ENCODE measurements around the gene DCX.

DNA sequence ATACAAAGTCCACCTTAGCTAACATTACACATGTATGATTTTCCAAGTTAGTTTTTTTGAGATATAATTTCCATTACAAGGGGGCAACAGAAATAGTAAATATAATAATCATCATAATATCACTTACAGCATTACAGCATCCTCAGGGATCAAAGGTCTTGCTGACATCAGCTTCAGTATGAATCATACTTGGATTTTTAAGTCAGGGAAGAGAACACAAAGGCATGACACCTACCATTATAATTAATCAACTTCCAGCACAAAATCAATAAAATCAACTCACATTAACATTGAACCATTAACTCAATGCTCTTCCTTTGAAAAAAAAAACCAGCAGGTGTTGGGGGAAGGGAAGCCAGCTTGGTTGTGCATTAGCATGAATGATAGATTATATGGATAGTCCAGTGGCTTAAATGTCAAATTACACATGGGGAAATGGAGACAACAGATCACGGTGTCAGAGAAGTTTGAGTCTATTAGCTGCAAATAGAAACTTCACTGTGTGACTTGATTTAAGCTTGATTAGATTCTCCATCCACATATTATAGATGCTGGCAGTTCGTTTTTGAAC, 74.8 kb downstream of the DCX start:
- TF ChIP-seq, protein P1, sequence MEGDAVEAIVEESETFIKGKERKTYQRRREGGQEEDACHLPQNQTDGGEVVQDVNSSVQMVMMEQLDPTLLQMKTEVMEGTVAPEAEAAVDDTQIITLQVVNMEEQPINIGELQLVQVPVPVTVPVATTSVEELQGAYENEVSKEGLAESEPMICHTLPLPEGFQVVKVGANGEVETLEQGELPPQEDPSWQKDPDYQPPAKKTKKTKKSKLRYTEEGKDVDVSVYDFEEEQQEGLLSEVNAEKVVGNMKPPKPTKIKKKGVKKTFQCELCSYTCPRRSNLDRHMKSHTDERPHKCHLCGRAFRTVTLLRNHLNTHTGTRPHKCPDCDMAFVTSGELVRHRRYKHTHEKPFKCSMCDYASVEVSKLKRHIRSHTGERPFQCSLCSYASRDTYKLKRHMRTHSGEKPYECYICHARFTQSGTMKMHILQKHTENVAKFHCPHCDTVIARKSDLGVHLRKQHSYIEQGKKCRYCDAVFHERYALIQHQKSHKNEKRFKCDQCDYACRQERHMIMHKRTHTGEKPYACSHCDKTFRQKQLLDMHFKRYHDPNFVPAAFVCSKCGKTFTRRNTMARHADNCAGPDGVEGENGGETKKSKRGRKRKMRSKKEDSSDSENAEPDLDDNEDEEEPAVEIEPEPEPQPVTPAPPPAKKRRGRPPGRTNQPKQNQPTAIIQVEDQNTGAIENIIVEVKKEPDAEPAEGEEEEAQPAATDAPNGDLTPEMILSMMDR (IDR thresholded peaks at IDR 0.05), result no peak
- TF ChIP-seq EZH2 (IDR thresholded peaks at IDR 0.05; ENCODE audit: borderline replicate concordance, insufficient read depth, low read depth, low read length, poor library complexity, severe bottlenecking), result no peak

Data from B cell (primary cell).